ENCODE results near the gene TFDP1. TPM values are rescaled to one million over a fixed set of nuclear protein-coding genes. Genes with fewer than 3 reads are reported as not detected.

The TFDP1 gene
- total and polyA plus RNA-seq, 12 donors: 16.4 to 51.4 (median 37.5) TPM

GRCh38 chr13:113671066-113672001 is 86.8 kb downstream of the TFDP1 start:
- no peak overlapping the region for H3K4me3 ChIP-seq
- H3K4me1 ChIP-seq: no peaks in the 10 kb centered on the region
- H3K27ac ChIP-seq: no peak overlapping the region
- H3K36me3 ChIP-seq: no peaks in the 10 kb centered on the region
- H3K9me3 ChIP-seq: no peaks in the 10 kb centered on the region
- intact Hi-C loops (cut with DNase I): no loop called here
- DNase-seq (no peak), ATAC-seq (peak in 3 of 8 donors; percentile 16 to 51 (median 19))
- TF ChIP-seq CTCF (IDR thresholded peaks at IDR 0.05): no peak
- H3K27me3 ChIP-seq: no peaks in the 10 kb centered on the region
- 93% methylated on average over 54 of the region's 54 CpGs for WGBS, 2 donors

DNA sequence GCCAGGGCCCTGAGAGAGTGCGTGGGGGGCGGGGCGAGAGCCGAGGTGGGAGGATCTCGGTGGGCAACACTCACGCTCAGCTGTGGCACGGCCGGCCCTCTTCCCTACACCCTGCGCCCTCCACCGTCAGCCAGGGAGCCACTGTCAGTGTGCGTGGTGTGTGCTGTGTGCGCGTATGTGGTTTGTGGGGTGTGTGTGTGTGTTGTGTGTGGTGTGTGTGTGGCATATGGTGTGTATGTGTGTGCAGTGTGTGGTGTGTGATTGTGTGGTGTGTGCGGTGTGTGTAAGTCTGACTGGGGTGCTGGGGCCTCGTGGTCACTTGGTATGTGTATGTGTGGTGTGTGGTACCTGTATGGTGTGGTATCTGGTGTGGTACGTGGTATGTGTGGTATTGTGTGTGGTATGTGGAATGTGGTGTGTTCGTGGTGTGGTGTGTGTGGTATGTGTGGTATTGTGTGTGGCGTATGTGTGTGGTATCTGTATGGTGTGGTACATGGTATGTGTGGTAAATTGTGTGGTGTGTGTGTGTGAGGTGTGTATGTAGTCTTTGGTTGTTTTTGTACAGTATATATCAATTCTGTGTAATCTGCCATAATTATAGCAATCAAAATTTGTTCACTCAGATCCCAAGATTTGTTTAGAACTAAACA is 87.6 kb downstream of the TFDP1 start:
- Histone ChIP-seq H3K27me3 (no peaks in the 10 kb centered on the region), H3K27ac (no peak overlapping the region), H3K4me1 (no peaks in the 10 kb centered on the region), H3K36me3 (no peaks in the 10 kb centered on the region), H3K4me3 (no peak overlapping the region), H3K9me3 (no peaks in the 10 kb centered on the region)
- intact Hi-C loops (cut with DNase I): no loop called here
- DNase-seq (no peak), ATAC-seq (peak in 4 of 8 donors; percentile 8 to 59 (median 36))
- WGBS, 2 donors: 85 to 90% methylated on average over 18 of the region's 18 CpGs
- TF ChIP-seq CTCF (IDR thresholded peaks at IDR 0.05): no peak

Other genes starting within 250 kb of the TFDP1 start
- 1 to 10 TPM in 3 of 10 donors, under 1 TPM in 7; 0.30 to 1.8 (median 0.78) TPM for gene GRTP1, start 220.6 kb upstream of the TFDP1 start, total RNA-seq
- 1 to 10 TPM; 1.9 to 3.2 TPM for gene GRTP1, start 220.6 kb upstream of the TFDP1 start, polyA plus RNA-seq
- gene ADPRHL1, start 131.3 kb upstream of the TFDP1 start, total RNA-seq: 100 to 1,000 TPM; 381 to 939 (median 762) TPM
- 100 to 1,000 TPM; 163 to 192 TPM for gene ADPRHL1, start 131.3 kb upstream of the TFDP1 start, polyA plus RNA-seq
- gene DCUN1D2, start 94.0 kb upstream of the TFDP1 start, total RNA-seq: 100 to 1,000 TPM in 9 of 10 donors, 10 to 100 TPM in 1; 97.7 to 307 (median 225) TPM
- gene DCUN1D2, start 94.0 kb upstream of the TFDP1 start, polyA plus RNA-seq: 10 to 100 TPM; 40.9 to 73.3 TPM
- gene ATP4B, start 73.4 kb downstream of the TFDP1 start, total RNA-seq: not detected
- gene ATP4B, start 73.4 kb downstream of the TFDP1 start, polyA plus RNA-seq: under 1 TPM in 1 of 2 donors, not detected in 1; 0.01 TPM
- gene GRK1, start 82.5 kb downstream of the TFDP1 start, total RNA-seq: under 1 TPM in 6 of 10 donors, not detected in 4; 0.09 to 0.79 (median 0.22) TPM
- under 1 TPM; 0.01 to 0.22 TPM for gene GRK1, start 82.5 kb downstream of the TFDP1 start, polyA plus RNA-seq
- gene TMEM255B, start 174.5 kb downstream of the TFDP1 start, total RNA-seq: 10 to 100 TPM in 2 of 10 donors, 1 to 10 TPM in 8; 2.4 to 11.1 (median 5.5) TPM
- 10 to 100 TPM in 1 of 2 donors, 1 to 10 TPM in 1; 8.6 to 12.9 TPM for gene TMEM255B, start 174.5 kb downstream of the TFDP1 start, polyA plus RNA-seq

Measured in heart right ventricle (tissue), 16 donors.